Measurements from ENCODE around the gene ZFYVE21. TPM values are rescaled to one million over a fixed set of nuclear protein-coding genes. Genes with fewer than 3 reads are reported as not detected.

Gene ZFYVE21
- total and polyA plus RNA-seq, 4 donors: 69.0 to 110 (median 87.5) TPM

DNA sequence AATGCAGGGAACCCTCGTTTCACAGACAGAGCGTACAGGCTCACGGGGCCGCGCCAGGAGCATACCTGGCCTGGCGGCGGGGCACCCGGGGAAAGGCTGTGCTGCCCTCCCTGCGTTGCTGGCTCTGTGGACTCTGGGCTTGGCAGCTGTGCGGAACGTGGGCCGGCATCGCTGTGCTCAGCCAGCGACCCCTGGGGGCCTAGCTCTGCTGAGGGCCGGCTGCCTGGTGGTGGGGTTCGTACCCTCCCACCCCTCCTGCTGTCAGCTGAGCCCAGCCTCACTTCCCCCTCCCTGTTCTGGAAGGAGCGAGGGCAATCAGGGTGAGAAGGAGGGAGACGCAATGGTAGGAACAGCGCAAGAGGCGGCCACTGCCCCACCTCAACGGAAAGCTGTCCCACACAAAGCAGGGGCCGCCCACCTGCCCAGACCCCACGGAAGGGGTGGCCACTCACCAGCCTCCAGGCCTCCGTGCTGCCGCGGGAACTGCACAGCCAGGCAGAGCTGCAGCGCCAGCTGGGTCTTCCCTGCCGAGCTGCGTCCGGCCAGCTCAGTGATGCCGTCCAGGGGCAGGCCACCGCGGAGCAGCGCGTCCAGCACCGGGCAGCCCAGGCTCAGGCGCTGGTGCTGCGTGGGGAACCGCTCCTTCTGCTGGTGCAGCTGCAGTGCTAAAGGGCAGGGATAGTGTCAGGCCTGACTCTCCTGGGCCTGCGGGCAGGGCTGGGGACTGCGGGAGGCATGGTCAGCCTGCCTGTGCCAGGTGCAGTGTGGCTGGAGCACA, 8.9 kb upstream of the ZFYVE21 start:
- H3K4me1 ChIP-seq (ENCODE audit: control insufficient read depth in 1 of 2, insufficient read depth in 2 of 2, low read length in 2 of 2): no peaks in the 10 kb centered on the region

DNA sequence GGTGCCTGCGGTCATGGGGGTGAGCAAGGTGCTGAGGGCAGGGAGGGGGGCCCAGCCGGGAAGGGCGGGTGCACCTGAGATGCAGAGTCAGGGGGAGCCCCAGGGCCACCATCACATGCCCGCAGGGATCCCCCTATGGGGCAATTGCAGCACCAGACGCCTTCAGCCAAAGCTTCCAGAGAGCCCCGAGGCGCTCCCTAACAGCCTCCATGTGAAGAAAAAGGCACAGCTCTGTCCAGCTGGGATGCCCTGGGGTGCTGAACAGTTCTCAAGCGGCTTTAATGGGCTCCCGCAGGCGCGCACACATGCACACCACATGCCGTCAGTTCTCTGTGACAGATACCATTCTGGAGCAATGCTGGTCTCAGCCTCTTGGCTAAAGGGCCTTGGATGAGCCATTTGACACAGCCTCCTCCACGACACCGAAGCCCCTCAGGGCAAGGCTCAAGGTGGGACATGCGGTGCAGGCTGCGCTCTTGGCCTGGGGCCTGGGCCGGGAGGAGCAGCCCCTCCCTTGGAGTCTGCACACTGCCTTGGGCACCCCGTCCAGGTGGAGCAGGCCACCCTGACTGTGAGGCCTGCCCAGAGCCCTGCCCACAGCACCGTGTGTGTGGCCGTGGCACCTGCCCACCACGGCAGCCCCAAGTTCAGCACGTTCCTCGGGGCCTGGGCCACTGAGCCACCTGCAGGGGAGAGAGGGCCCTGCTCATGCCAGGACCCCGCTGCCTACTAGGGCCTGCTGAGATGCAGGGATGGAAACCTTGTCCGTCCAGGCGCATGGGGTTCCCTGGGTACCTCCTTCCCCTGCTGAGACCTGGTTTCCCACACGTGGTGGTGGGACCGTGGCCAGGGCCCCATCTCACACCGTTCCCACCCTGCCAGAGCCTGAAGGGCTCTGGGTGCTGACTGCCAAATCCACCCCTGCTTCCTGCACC, 8.0 kb upstream of the ZFYVE21 start:
- Histone ChIP-seq H3K9me3 (ENCODE audit: control insufficient read depth, low read length) (no peaks in the 10 kb centered on the region), H3K36me3 (ENCODE audit: control insufficient read depth in 1 of 2, insufficient read depth in 2 of 2, low read length in 1 of 2) (no peaks in the 10 kb centered on the region), H3K27ac (ENCODE audit: low read depth in 1 of 2, low read length in 2 of 2) (no peak overlapping the region), H3K4me1 (ENCODE audit: control insufficient read depth in 1 of 2, insufficient read depth in 2 of 2, low read length in 2 of 2) (no peaks in the 10 kb centered on the region), H3K4me3 (ENCODE audit: low read length in 2 of 2) (no peak overlapping the region), H3K27me3 (ENCODE audit: control insufficient read depth in 1 of 2, insufficient read depth in 2 of 2, low read length in 1 of 2) (no peaks in the 10 kb centered on the region)
- WGBS, 2 donors: 80% methylated on average over 29 of the region's 29 CpGs
- intact Hi-C loops (cut with DNase I): no loop called here
- ATAC-seq (ENCODE audit: low FRiP score) (no peak), DNase-seq (peak; percentile 38 to 64)

More for the DNA sequence above, 8.9 kb upstream of the ZFYVE21 start:
- ATAC-seq (ENCODE audit: low FRiP score) (no peak), DNase-seq (peak; percentile 46 to 71)
- Histone ChIP-seq H3K27me3 (ENCODE audit: control insufficient read depth in 1 of 2, insufficient read depth in 2 of 2, low read length in 1 of 2) (no peaks in the 10 kb centered on the region), H3K27ac (ENCODE audit: low read depth in 1 of 2, low read length in 2 of 2) (no peak overlapping the region), H3K4me3 (ENCODE audit: low read length in 2 of 2) (no peak overlapping the region), H3K36me3 (ENCODE audit: control insufficient read depth in 1 of 2, insufficient read depth in 2 of 2, low read length in 1 of 2) (peaks cover 0 to 3% of the 10 kb centered on the region in 2 donors), H3K9me3 (ENCODE audit: control insufficient read depth, low read length) (no peaks in the 10 kb centered on the region)
- WGBS, 2 donors: 86 to 88% methylated on average over 41 of the region's 41 CpGs
- intact Hi-C loops (cut with DNase I): no loop called here

DNA sequence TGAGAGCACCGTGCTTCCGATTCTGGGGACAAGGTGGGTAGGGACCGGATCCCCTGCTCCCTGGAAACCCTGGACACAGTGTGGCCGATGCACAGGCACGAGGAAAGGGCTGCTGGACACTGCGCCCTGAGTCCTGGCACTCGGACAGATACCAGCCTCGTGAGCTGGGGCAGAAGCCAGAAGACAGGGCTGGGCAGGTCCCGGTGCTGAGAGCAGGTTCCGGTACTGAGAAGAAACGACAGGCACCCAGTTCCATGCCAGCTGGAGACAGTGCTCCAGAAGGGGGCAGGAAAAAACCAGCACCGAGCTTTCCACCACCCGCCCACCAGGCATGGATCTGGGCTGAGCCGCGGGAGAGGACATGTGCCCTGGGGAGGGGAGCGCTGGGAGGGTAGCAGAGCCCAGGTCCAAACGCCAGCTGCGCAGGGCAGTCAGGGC, 6.8 kb upstream of the ZFYVE21 start:
- no peaks in the 10 kb centered on the region for H3K4me1 ChIP-seq (ENCODE audit: control insufficient read depth in 1 of 2, insufficient read depth in 2 of 2, low read length in 2 of 2)
- DNase-seq (peak; percentile 51 to 78), ATAC-seq (ENCODE audit: low FRiP score) (no peak)
- H3K27ac ChIP-seq (ENCODE audit: low read depth in 1 of 2, low read length in 2 of 2): no peak overlapping the region
- H3K27me3 ChIP-seq (ENCODE audit: control insufficient read depth in 1 of 2, insufficient read depth in 2 of 2, low read length in 1 of 2): no peaks in the 10 kb centered on the region
- no peaks in the 10 kb centered on the region for H3K36me3 ChIP-seq (ENCODE audit: control insufficient read depth in 1 of 2, insufficient read depth in 2 of 2, low read length in 1 of 2)
- WGBS, 2 donors: 15 to 20% methylated on average over 18 of the region's 18 CpGs
- no peak overlapping the region for H3K4me3 ChIP-seq (ENCODE audit: low read length in 2 of 2)
- intact Hi-C loops (cut with DNase I): no loop called here
- H3K9me3 ChIP-seq (ENCODE audit: control insufficient read depth, low read length): no peaks in the 10 kb centered on the region

DNA sequence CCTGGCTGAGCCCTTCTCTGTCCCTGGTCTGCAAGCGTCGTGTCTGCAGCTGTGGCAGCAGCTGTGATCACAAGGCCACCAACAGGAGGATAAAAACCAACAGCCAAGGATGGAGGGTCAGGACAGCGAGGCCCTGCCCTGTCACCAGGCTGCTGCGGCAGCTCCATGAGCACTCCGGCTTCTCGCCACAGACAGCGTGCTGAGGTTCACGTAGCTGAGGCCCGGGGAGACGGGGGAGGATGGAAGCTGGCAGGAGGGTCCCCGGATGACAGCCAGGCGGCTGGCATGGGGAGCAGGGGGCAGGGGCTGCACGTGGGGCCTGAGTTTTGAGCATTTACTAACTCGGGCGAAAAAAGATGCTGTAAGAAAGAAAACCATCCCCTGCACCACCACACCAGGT, 5.8 kb upstream of the ZFYVE21 start:
- Histone ChIP-seq H3K4me3 (ENCODE audit: low read length in 2 of 2) (no peak overlapping the region), H3K4me1 (ENCODE audit: control insufficient read depth in 1 of 2, insufficient read depth in 2 of 2, low read length in 2 of 2) (no peaks in the 10 kb centered on the region), H3K36me3 (ENCODE audit: control insufficient read depth in 1 of 2, insufficient read depth in 2 of 2, low read length in 1 of 2) (no peaks in the 10 kb centered on the region), H3K27ac (ENCODE audit: low read depth in 1 of 2, low read length in 2 of 2) (no peak overlapping the region), H3K9me3 (ENCODE audit: control insufficient read depth, low read length) (no peaks in the 10 kb centered on the region), H3K27me3 (ENCODE audit: control insufficient read depth in 1 of 2, insufficient read depth in 2 of 2, low read length in 1 of 2) (no peaks in the 10 kb centered on the region)
- DNase-seq: peak in 1 of 2 donors; percentile 71
- 87 to 94% methylated on average over 15 of the region's 15 CpGs for WGBS, 2 donors
- intact Hi-C loops (cut with DNase I): no loop called here
- no peak for ATAC-seq (ENCODE audit: low FRiP score)

DNA sequence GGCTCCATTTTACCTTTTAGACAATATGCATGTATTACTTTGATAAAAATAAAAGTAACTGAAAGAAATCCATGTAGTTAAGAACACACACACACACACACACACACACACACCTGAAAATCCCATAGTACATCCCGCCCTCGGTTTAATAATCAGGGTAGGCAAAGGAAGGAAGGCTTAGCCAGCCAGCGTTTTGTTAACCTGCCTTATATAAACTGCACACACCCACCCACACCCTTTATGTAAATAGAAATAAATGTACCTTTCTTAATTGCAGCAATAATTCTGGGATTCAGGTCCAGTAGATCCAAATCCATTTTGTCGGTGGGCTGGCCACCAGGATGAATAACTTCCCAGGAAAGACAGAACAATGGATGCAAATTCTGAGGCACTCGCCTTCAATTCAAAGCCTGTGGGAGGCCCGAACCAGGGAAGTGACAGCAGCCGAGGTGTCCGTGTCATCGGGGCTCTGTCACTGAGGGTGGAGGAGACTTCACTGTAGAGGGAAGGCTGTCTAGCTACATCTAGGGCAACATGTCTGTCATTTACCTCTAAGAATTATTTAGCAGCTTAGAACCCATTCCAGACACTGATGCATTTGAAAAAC, 4.7 kb upstream of the ZFYVE21 start:
- no peak for DNase-seq
- intact Hi-C loops (cut with DNase I): no loop called here
- Histone ChIP-seq H3K36me3 (ENCODE audit: control insufficient read depth in 1 of 2, insufficient read depth in 2 of 2, low read length in 1 of 2) (no peaks in the 10 kb centered on the region), H3K4me1 (ENCODE audit: control insufficient read depth in 1 of 2, insufficient read depth in 2 of 2, low read length in 2 of 2) (no peaks in the 10 kb centered on the region), H3K27me3 (ENCODE audit: control insufficient read depth in 1 of 2, insufficient read depth in 2 of 2, low read length in 1 of 2) (no peaks in the 10 kb centered on the region), H3K27ac (ENCODE audit: low read depth in 1 of 2, low read length in 2 of 2) (no peak overlapping the region), H3K4me3 (ENCODE audit: low read length in 2 of 2) (no peak overlapping the region), H3K9me3 (ENCODE audit: control insufficient read depth, low read length) (no peaks in the 10 kb centered on the region)
- 84 to 88% methylated on average over 9 of the region's 9 CpGs for WGBS, 2 donors
- no peak for ATAC-seq (ENCODE audit: low FRiP score)

DNA sequence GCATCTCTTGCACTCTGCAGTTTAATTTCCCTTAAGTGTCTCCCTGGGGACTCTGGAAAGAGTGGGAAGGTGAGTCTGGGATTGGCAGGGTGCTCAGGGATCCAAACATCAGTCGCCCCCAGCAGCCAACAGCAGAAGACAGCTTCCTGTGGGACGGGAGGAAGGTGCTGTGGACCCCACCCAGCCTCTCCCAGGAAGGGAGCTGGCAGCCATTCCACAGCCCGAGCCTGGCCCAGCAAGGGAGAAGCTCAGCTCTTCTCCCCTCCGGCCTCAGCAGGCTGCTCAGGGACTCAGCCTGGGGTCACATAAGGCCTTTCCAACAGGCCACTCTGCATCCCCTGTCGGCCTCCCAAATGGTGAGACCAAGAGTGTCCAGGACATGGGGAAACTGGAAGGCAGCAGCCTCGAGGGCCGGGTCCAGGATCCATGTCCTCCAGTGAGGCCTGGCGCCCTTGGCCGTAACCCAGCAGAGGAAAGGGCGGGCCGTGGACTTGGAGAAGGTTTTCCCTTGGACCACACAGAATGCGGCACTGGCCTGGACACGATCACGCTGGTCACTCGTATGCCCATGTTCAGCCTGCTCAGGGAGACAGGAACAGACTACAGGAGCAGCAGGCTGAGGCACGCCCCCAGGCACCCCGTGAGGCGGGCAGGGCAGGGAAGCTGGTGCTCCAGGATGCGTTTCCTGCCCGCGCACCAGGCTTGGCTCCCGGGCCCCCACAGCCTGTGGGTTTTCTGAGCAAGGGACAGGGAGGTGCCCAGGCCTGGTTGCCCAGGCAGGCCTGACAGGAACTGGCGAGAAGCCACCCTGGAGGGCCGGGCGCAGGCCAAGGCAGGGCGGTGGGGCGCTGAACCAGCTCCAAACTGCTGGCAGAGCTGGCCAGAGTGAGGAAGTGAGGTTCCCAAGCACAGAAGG, 3.8 kb upstream of the ZFYVE21 start:
- H3K4me3 ChIP-seq (ENCODE audit: low read length in 2 of 2): no peak overlapping the region

DNA sequence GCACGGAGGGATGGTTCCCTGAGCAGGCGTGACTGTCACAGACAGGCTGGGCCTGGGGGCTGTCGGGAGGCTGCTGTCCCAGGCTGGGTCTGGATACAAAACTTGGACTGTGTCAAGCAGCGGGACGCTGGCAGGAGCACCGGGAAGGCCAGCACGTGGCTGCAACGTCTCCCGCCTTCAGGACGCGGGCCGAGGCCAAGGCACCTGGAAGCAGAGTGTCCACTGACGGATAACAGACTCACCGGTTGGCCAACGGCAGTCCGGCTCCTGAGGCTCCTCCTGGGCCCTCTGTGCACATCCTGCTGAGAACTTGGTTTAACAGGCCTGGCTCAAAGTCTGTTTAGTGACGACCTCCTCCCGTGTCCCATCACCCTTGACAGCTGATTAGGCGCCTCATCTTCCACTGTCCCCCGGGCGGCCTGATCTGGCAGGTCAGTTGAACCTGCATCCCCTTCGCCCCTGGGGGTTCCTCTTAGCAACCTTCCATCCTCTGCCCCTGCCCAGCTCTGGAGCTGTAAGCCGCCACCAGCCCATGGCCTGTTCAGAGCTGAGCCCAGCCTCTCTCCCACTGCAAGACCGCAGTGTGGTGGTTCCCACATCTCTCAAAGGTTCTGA, 2.9 kb upstream of the ZFYVE21 start:
- intact Hi-C loops (cut with DNase I): no loop called here
- no peaks in the 10 kb centered on the region for H3K4me1 ChIP-seq (ENCODE audit: control insufficient read depth in 1 of 2, insufficient read depth in 2 of 2, low read length in 2 of 2)
- DNase-seq (no peak), ATAC-seq (ENCODE audit: low FRiP score) (no peak)
- no peaks in the 10 kb centered on the region for H3K36me3 ChIP-seq (ENCODE audit: control insufficient read depth in 1 of 2, insufficient read depth in 2 of 2, low read length in 1 of 2)
- peak overlapping the region; percentile 14 to 35 for H3K27ac ChIP-seq (ENCODE audit: low read depth in 1 of 2, low read length in 2 of 2)
- H3K4me3 ChIP-seq (ENCODE audit: low read length in 2 of 2): no peak overlapping the region
- WGBS, 2 donors: 44 to 46% methylated on average over 24 of the region's 24 CpGs
- H3K9me3 ChIP-seq (ENCODE audit: control insufficient read depth, low read length): no peaks in the 10 kb centered on the region
- H3K27me3 ChIP-seq (ENCODE audit: control insufficient read depth in 1 of 2, insufficient read depth in 2 of 2, low read length in 1 of 2): no peaks in the 10 kb centered on the region

More for the DNA sequence above, 3.8 kb upstream of the ZFYVE21 start:
- Histone ChIP-seq H3K27me3 (ENCODE audit: control insufficient read depth in 1 of 2, insufficient read depth in 2 of 2, low read length in 1 of 2) (no peaks in the 10 kb centered on the region), H3K9me3 (ENCODE audit: control insufficient read depth, low read length) (no peaks in the 10 kb centered on the region), H3K4me1 (ENCODE audit: control insufficient read depth in 1 of 2, insufficient read depth in 2 of 2, low read length in 2 of 2) (no peaks in the 10 kb centered on the region), H3K36me3 (ENCODE audit: control insufficient read depth in 1 of 2, insufficient read depth in 2 of 2, low read length in 1 of 2) (no peaks in the 10 kb centered on the region), H3K27ac (ENCODE audit: low read depth in 1 of 2, low read length in 2 of 2) (peak overlapping the region; percentile 14 to 35)
- DNase-seq (peak; percentile 88 to 89), ATAC-seq (ENCODE audit: low FRiP score) (peak; percentile 34)
- intact Hi-C loops (cut with DNase I): no loop called here
- WGBS, 2 donors: 6% methylated on average over 27 of the region's 27 CpGs
